ENCODE measurements around the gene RBM26. TPM values are rescaled to one million over a fixed set of nuclear protein-coding genes. Genes with fewer than 3 reads are reported as not detected.

RBM26 gene
- total RNA-seq, 1 donor from 2014 or later: 44.0 TPM

GRCh38 chr13:79373916-79374315 lies 32.1 kb downstream of the RBM26 start:
- H3K27ac ChIP-seq: no peak overlapping the region
- DNase-seq (no peak), ATAC-seq (no peak)
- intact Hi-C loops (cut with DNase I): no loop called here
- peaks cover 66% of the 10 kb centered on the region for H3K36me3 ChIP-seq
- no peak for TF ChIP-seq CTCF (IDR thresholded peaks at IDR 0.05)
- no peaks in the 10 kb centered on the region for H3K27me3 ChIP-seq (ENCODE audit: low read depth)
- H3K9me3 ChIP-seq: no peaks in the 10 kb centered on the region
- H3K4me3 ChIP-seq: no peak overlapping the region
- H3K4me1 ChIP-seq: no peaks in the 10 kb centered on the region

GRCh38 chr13:79369226-79369625 lies 36.8 kb downstream of the RBM26 start:
- H3K4me3 ChIP-seq: no peak overlapping the region
- no peaks in the 10 kb centered on the region for H3K27me3 ChIP-seq (ENCODE audit: low read depth)
- no peak for TF ChIP-seq CTCF (IDR thresholded peaks at IDR 0.05)
- no peaks in the 10 kb centered on the region for H3K9me3 ChIP-seq
- intact Hi-C loops (cut with DNase I): no loop called here
- peaks cover 82% of the 10 kb centered on the region for H3K36me3 ChIP-seq
- ATAC-seq: no peak
- DNase-seq: no peak
- no peaks in the 10 kb centered on the region for H3K4me1 ChIP-seq
- H3K27ac ChIP-seq: no peak overlapping the region

- Histone ChIP-seq H3K27me3 (ENCODE audit: low read depth) (no peaks in the 10 kb centered on the region), H3K36me3 (peaks cover 97% of the 10 kb centered on the region), H3K9me3 (no peaks in the 10 kb centered on the region), H3K27ac (no peak overlapping the region), H3K4me1 (no peaks in the 10 kb centered on the region), H3K4me3 (no peak overlapping the region)
- ATAC-seq (no peak), DNase-seq (no peak)
- TF ChIP-seq CTCF (IDR thresholded peaks at IDR 0.05): no peak
- intact Hi-C loops (cut with DNase I): no loop called here
Measured at GRCh38 chr13:79365981-79366380, 40.1 kb downstream of the RBM26 start.

GRCh38 chr13:79361299-79361698 lies 44.8 kb downstream of the RBM26 start:
- intact Hi-C loops (cut with DNase I): no loop called here
- Histone ChIP-seq H3K9me3 (no peaks in the 10 kb centered on the region), H3K4me1 (no peaks in the 10 kb centered on the region), H3K4me3 (no peak overlapping the region), H3K27ac (no peak overlapping the region), H3K27me3 (ENCODE audit: low read depth) (no peaks in the 10 kb centered on the region), H3K36me3 (peaks cover 86% of the 10 kb centered on the region)
- ATAC-seq (peak in 1 of 2 donors; percentile 31), DNase-seq (no peak)
- TF ChIP-seq CTCF (IDR thresholded peaks at IDR 0.05): no peak

- no peaks in the 10 kb centered on the region for H3K9me3 ChIP-seq
Measured at GRCh38 chr13:79360095-79360494, 46.0 kb downstream of the RBM26 start.

More at GRCh38 chr13:79360095-79360494, 46.0 kb downstream of the RBM26 start:
- DNase-seq (no peak), ATAC-seq (no peak)
- no peak for TF ChIP-seq CTCF (IDR thresholded peaks at IDR 0.05)
- Histone ChIP-seq H3K4me1 (no peaks in the 10 kb centered on the region), H3K36me3 (peaks cover 86% of the 10 kb centered on the region), H3K4me3 (no peak overlapping the region), H3K27me3 (ENCODE audit: low read depth) (no peaks in the 10 kb centered on the region), H3K27ac (no peak overlapping the region)
- intact Hi-C loops (cut with DNase I): no loop called here
